GM12892 (cell line): ENCODE measurements around the gene ARHGAP10.

Experiments used
- DNase-seq: peaks from one replicate; pipeline ENCODE4 v3.0.0; 2011; ENCODE audit not compliant: insufficient read length
- FAIRE-seq: peaks from 2 replicates; lab custom pipeline; 2011; peaks lifted over from hg19 to GRCh38; lab: Jason Lieb, UNC
- POLR2A ChIP-seq: IDR thresholded peaks from 2 replicates; pipeline ENCODE4 v1.6.1; 2011; ENCODE audit warnings: low read depth, low read length, control low read depth
- POLR2AphosphoS5 ChIP-seq: IDR thresholded peaks from 2 replicates; pipeline ENCODE4 v1.6.1; 2011; ENCODE audit warnings: low read depth, low read length, control low read depth
- TAF1 ChIP-seq: IDR thresholded peaks from 2 replicates; pipeline ENCODE4 v1.6.1; 2011; ENCODE audit warnings: low read depth, mild to moderate bottlenecking, control low read depth, low read length, borderline replicate concordance

Gene ARHGAP10

DNA sequence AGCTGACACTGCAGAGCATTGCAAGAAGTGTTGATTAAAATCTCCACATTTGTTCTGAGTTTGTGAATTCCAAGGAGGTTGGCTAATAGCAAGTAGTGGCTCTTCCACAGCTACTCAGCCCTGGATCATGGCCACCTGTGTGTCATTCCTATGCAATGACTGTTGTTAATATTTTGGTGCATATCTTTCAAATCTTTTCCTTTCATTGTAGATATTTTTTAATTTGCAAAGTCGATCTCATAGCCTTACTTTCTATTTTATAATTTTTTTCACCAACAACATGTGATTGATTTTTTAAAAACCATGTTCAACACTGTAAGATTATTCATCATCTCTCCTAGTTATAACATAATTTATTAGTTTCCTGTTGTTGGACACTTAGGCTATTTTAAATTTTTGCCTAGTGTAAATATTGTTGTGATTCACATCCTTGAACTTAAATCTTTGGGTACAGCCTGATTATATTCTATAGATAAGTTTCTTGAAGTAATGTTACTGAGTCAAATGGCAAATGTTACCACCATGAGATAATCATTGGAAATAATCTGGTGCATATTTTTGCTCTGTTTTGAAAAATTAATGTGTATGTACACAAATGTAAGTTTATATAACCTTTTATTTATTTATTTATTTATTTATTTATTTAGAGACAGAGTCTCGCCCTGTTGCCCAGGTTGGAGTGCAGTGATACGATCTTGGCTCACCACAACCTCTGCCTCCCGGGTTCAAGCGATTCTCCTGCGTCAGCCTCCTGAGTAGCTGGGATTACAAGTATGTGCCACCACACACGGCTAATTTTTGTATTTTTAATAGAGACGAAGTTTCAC lies 17.1 kb upstream of the ARHGAP10 start:
- no peak for FAIRE-seq
- no peak for DNase-seq
- no peak for TF ChIP-seq POLR2AphosphoS5
- no peak for TF ChIP-seq POLR2A
- no peak for TF ChIP-seq TAF1

DNA sequence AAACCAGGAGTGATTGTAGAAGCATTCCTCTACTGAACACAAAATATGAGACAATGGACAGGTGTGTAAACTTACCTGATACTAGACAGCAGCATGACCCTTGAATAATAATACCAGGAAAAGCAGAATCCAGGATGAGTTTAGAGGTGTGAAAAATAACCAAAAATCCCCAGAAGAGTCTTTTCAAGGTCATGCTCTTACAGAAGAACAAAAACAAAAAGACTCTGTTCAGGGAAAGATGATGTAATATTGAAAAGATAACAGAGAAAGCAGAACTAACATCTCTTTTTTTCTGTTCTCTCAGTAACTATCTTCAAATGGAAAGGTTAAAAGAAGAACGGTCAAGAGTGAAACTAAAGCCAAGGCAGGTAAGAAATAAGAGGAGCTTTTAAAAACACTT lies 14.0 kb upstream of the ARHGAP10 start:
- TF ChIP-seq TAF1 = no peak
- TF ChIP-seq POLR2AphosphoS5 = no peak
- TF ChIP-seq POLR2A = no peak
- no peak for DNase-seq
- FAIRE-seq = no peak

DNA sequence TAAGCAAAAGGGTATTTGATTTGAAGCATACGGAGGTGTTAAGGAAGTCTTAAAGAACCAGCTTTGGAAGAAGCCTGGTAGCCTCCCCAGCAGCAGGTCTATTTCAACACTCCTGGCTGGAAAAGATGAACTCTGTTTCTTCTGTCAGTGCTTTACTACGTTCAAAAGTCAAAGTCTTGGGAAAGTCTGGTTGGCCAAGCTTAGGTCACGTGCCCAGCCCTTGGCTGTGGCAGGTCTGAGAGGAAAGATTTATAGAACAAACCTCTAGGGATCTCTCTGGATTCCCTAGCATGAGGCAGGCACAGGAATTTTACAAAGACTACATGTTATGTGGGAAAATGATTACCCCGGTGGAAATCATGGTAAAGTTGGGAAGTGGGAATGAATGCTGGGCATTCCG lies 8.6 kb upstream of the ARHGAP10 start:
- no peak for FAIRE-seq
- TF ChIP-seq TAF1 (no peak), POLR2AphosphoS5 (no peak), POLR2A (no peak)
- no peak for DNase-seq

DNA sequence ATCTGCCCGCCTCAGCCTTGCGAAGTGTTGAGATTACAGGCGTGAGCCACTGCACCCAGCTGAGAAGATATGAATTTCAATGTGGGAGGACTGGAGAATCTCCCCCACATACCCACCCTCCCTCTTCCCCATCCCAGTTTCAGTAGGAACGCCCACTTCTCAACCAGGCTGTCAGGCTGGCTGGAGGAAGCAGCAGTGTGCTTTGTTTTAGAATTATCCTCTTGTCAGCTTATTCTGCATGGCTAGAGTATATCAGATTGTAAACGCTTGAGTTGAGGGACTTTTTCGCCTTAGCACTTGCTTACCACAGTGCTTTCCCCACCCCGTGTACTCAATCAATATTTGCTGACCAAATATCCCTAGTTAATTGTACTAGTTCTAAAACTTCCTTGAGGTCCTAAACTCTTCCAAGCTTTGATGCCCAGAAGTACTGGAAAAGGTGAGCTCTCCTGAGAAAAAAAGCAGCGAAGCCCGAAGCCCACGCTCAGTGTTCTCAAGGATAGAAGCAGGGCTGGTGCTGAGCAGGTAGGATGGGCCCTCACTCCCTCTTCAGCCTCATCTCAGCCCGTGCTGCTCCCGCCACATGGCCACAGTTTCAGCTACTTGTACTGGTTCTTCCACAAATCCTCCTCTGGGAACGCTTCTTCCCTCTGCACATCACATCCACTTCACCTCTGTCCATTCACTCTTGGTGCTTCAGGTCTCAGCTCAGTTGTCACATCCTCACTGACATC lies 7.3 kb upstream of the ARHGAP10 start:
- DNase-seq (no peak), FAIRE-seq (no peak)
- TF ChIP-seq POLR2A (no peak), TAF1 (no peak), POLR2AphosphoS5 (no peak)

DNA sequence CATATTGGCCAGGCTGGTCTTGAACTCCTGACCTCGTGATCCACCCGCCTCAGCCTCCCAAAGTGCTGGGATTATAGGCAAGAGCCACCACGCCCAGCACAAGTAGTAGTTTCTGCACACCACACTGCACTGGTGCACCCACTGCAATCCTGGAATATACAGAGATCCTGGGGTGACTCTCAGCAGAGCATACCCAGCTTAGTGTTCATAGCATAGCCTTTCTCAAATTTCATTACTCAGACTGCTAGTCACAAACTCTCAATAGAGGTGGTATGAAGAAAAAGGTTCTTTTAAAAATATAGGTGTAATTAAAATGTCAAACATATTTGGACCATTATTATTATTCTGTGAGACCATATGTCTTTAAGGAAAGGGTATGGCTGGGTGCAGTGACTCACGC lies 6.2 kb upstream of the ARHGAP10 start:
- no peak for TF ChIP-seq POLR2A
- DNase-seq (no peak), FAIRE-seq (no peak)

DNA sequence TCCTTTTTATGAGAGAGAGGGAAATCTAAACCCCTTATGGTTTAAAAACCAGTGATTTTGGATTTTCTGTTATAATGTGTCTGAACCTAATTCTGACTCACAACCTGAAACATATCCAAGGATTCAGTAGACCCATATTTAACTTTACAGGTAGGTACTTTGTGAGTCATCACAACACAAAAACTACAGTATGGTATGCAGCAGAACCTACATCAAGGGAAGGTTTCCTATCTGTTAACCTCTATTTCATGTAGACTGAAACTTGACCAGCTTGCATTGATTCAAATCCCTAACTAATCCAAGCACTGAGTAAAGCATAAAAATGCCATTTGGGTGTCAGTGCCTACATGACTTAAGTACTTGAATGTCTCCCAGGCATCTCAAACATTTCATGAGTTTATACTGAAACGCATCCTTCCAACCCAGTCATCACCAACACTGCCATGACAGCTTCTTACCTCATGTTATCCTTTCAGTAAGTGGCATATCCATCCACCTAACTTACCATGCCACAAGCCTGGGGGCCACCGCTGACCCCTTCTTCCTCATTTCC lies 4.3 kb upstream of the ARHGAP10 start:
- TF ChIP-seq POLR2A = no peak
- no peak for TF ChIP-seq POLR2AphosphoS5
- no peak for TF ChIP-seq TAF1
- DNase-seq (no peak), FAIRE-seq (no peak)

DNA sequence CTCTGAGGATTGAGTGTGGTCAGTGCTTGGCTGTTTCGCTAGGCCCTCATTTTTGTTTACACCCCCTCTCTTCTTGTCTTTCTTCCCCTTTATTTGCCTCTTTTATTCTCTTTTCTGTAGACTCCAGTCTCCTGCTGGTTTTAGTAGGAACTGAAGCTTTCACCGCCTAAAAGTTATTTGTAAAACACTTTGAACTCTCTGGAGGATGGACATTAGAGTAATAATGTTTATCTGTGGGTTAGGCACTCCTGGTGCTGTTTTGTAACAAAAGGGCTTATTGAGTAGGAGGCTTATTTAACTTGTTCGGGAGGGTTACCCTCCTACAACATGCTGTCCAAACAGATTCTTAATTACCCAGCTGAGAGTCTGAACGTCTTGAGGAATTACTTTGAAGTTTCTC lies 1.6 kb upstream of the ARHGAP10 start:
- DNase-seq (no peak), FAIRE-seq (no peak)
- TF ChIP-seq TAF1 (no peak), POLR2A (no peak), POLR2AphosphoS5 (no peak)

DNA sequence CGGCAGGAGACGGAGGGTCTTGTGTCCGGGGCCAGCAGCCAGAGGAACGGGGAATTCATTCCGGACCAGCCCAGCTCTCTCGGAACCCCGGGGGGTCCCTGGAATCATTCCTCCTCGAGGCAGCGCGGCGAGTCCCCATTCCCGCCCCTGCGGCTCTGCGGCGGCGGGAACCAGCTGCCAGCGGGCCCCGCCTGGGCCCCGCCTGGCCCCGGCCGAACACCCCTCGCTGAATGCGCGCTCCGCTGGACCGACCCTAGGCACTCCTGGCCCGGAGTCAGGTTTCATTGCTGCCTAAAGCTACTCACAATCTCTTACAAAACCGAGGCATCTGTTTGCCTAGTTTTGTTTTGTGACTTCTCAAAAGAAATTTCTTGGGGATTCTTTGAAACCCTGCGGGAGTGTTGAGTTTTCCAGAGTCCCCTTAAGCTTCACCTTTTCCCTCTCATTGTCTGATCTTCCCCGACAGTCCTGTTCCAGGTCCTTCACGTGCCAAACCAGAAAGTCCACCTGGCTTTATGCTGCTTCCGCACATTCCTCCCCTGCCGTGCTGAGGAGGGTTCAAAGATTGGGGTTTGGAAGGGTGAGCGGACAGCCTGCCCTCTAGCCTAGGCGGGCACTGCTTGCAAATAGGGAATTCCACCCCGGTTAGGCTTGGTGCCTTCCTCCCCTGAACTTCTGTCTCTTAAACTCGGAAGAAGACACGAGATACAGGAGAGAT lies 789 bp downstream of the ARHGAP10 start:
- no peak for FAIRE-seq
- DNase-seq = peak; percentile 35
- TF ChIP-seq POLR2A (no peak), POLR2AphosphoS5 (no peak), TAF1 (no peak)

DNA sequence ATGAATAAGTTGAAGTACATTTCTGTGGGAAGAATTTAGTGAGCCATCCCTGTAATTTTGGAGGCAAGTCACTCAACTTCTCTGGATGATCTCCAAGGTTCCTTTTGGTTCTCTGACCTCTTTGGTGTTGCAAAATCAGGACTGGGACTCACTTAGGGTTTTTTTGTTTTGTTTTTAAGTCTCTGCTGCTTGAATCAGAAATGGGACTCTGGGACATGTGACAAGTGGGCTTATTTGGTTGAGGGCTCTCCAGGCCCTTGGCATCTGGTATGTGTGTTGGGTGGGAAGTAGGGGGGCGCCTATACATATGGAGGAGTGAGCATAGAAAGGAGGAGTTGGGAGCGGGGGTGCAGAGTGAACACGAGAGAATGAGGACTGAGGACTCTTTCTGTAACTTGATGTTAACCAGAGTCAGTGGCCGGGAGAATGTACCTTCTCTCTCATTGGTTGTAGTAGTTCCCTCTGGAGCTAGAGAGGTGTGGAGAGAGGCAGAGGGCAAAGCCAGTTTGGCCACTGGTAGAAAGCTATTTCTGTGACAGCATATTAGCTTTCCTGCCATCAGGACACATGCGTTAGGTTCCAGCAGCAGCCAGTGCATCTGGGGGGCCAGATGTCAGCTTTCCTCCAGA lies 1.9 kb downstream of the ARHGAP10 start:
- no peak for TF ChIP-seq POLR2A
- no peak for TF ChIP-seq TAF1
- no peak for TF ChIP-seq POLR2AphosphoS5
- DNase-seq = no peak
- peak; percentile 81 for FAIRE-seq

DNA sequence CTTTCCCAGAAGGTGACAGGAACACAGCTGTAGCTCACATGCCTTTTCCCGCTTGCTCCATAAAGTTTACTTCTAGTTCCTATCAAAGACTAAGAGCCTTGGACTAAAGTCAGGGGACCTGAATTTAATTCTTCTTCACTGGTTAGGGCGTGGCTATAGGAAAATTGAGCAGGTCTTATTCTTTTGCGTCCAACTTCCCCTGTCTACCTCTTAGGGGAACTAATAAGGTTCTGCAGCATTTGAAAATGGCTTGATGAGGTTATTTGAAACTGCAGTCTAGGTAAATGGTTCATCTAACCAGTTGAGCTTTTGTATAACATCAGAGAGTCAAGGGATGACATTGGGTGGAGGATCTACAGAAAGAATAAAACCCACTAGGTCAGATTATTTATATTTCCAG lies 2.6 kb downstream of the ARHGAP10 start:
- FAIRE-seq (no peak), DNase-seq (no peak)
- TF ChIP-seq TAF1 (no peak), POLR2A (no peak), POLR2AphosphoS5 (no peak)

DNA sequence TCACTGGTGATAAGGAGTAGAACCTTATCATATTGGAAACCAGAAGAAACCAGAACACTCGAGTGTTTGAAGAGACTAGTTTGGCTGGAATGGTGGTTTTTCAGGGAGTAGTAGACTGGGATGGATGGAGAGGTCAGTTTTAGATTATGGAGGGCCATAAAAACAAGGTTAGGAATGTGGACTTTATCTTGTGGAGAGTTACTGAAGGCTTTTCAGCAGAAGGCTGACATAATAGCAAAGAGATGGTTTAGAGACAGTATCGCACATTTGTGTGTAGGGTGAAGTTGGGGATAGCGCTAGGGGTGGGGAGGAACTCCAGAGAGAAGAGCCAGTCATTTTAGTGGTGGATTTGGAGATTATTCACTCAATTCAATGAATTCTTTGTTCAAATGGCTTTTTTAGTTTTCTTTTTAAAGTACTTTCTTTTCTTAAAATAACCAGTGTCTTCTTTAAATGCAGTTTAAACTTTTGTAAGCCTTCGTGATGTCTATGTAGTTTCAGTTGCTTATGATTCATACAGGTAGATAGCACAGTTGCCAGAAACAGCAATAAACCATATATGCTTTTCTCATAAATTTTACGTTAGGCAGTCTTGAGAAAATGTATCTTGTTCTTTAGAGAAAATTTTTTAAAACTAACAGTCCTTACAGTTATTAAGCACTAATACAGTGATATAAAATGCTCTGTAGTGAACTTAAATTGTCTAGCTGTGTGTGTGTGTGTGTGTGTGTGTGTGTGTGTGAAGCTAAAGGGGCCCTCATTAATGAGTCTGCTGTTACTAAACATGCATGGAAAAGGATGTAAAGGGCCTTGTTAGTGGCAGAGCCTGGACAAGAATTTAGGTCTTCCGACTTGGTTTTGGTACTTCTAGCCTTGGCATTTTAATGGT lies 3.8 kb downstream of the ARHGAP10 start:
- FAIRE-seq = peak; percentile 27
- no peak for DNase-seq
- TF ChIP-seq POLR2AphosphoS5 = no peak
- TF ChIP-seq TAF1 = no peak
- TF ChIP-seq POLR2A = no peak
